A549 (cell line): Measurements from ENCODE around the gene BAG3.

Experiments
- CBX8 ChIP-seq: fragments of 200-600 bp; sonication (generic); IDR thresholded peaks from 2 replicates; pipeline ENCODE4 v1.6.1; 2016
- CHD4 ChIP-seq: fragments of 200-600 bp; sonication (generic); IDR thresholded peaks from 2 replicates; pipeline ENCODE4 v1.6.1; 2016; ENCODE audit warnings: antibody characterized with exemption, mild to moderate bottlenecking, borderline replicate concordance
- EP300 ChIP-seq, 2 experiments: fragments of >200 bp; sonication (Bioruptor Twin); formaldehyde crosslinking; IDR thresholded peaks; 2 replicates in 1 of 2; 3 replicates in 1 of 2; pipeline ENCODE4 v1.6.1; 2016 to 2017
- NPAS2 ChIP-seq: fragments of 250-450 bp; sonication (Bioruptor Pico); IDR thresholded peaks from 2 replicates; pipeline ENCODE4 v1.8.0; 2022; ENCODE audit warnings: mild to moderate bottlenecking, moderate library complexity, borderline replicate concordance
- POLR2A ChIP-seq: IDR thresholded peaks from 2 replicates; pipeline ENCODE4 v1.6.1; 2012; ENCODE audit warnings: mild to moderate bottlenecking, low read length
- RAD21 ChIP-seq, 2 experiments: fragments of >200 bp in 1 of 2; sonication (Bioruptor Twin) in 1 of 2; formaldehyde crosslinking in 1 of 2; IDR thresholded peaks in 1 of 2; conservative IDR thresholded peaks in 1 of 2; 2 replicates in 1 of 2; 3 replicates in 1 of 2; pipeline ENCODE4 v1.6.1; 2012 to 2018; ENCODE audit warnings: inconsistent platforms in 1 of 2
- ZFP36 ChIP-seq: fragments of 450-650 bp; IDR thresholded peaks from 2 replicates; pipeline ENCODE4 v1.6.1; 2014; ENCODE audit warnings: borderline replicate concordance; ENCODE audit not compliant: partially characterized antibody
- TF ChIP-seq, protein P1 (sequence below): fragments of >200 bp; sonication (Bioruptor Twin); formaldehyde crosslinking; IDR thresholded peaks from 3 replicates; pipeline ENCODE4 v1.5.1; 2016
- TF ChIP-seq, protein P2 (sequence below): fragments of 450-650 bp; IDR thresholded peaks from 2 replicates; pipeline ENCODE4 v1.6.1; 2014; ENCODE audit warnings: antibody characterized with exemption
- TF ChIP-seq, protein P3 (sequence below): fragments of 150-350 bp; IDR thresholded peaks from 2 replicates; pipeline ENCODE4 v1.6.1; 2014; ENCODE audit warnings: low read depth, mild to moderate bottlenecking, low read length
- TF ChIP-seq, protein P4 (sequence below): IDR thresholded peaks from 2 replicates; pipeline ENCODE4 v1.6.1; 2012

DNA sequence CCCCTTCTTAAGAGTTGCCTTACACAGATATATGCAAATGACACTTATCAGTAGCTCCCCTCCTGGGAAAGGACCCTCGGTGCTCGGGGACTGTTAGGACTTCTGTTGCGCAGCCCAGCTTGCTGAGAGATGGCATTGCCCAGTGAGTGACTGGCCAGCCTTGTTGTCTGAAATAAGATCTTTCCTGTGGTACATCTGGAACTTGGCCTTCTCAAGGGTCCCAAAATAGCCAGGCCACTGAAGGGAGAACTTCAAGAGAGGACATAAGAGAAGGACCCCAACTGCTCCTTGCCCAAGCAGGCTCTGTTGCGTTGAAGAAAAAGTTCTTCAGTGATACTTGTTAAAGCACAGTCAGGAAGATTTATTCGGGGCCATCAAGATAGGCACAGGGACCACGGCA lies 17.3 kb downstream of the BAG3 start:
- TF ChIP-seq NPAS2: no peak
- no peak for TF ChIP-seq CHD4
- TF ChIP-seq ZFP36: no peak
- no peak for TF ChIP-seq RAD21 (conservative IDR thresholded peaks at IDR 0.05 in 1 of 2, IDR thresholded peaks at IDR 0.05 in 1 of 2)
- TF ChIP-seq, protein P1, sequence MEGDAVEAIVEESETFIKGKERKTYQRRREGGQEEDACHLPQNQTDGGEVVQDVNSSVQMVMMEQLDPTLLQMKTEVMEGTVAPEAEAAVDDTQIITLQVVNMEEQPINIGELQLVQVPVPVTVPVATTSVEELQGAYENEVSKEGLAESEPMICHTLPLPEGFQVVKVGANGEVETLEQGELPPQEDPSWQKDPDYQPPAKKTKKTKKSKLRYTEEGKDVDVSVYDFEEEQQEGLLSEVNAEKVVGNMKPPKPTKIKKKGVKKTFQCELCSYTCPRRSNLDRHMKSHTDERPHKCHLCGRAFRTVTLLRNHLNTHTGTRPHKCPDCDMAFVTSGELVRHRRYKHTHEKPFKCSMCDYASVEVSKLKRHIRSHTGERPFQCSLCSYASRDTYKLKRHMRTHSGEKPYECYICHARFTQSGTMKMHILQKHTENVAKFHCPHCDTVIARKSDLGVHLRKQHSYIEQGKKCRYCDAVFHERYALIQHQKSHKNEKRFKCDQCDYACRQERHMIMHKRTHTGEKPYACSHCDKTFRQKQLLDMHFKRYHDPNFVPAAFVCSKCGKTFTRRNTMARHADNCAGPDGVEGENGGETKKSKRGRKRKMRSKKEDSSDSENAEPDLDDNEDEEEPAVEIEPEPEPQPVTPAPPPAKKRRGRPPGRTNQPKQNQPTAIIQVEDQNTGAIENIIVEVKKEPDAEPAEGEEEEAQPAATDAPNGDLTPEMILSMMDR: no peak
- TF ChIP-seq, protein P2, sequence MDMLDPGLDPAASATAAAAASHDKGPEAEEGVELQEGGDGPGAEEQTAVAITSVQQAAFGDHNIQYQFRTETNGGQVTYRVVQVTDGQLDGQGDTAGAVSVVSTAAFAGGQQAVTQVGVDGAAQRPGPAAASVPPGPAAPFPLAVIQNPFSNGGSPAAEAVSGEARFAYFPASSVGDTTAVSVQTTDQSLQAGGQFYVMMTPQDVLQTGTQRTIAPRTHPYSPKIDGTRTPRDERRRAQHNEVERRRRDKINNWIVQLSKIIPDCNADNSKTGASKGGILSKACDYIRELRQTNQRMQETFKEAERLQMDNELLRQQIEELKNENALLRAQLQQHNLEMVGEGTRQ: no peak
- no peak for TF ChIP-seq EP300 (IDR thresholded peaks at IDR 0.05)
- TF ChIP-seq CBX8: no peak
- TF ChIP-seq, protein P3, sequence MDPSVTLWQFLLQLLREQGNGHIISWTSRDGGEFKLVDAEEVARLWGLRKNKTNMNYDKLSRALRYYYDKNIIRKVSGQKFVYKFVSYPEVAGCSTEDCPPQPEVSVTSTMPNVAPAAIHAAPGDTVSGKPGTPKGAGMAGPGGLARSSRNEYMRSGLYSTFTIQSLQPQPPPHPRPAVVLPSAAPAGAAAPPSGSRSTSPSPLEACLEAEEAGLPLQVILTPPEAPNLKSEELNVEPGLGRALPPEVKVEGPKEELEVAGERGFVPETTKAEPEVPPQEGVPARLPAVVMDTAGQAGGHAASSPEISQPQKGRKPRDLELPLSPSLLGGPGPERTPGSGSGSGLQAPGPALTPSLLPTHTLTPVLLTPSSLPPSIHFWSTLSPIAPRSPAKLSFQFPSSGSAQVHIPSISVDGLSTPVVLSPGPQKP: no peak
- TF ChIP-seq, protein P4, sequence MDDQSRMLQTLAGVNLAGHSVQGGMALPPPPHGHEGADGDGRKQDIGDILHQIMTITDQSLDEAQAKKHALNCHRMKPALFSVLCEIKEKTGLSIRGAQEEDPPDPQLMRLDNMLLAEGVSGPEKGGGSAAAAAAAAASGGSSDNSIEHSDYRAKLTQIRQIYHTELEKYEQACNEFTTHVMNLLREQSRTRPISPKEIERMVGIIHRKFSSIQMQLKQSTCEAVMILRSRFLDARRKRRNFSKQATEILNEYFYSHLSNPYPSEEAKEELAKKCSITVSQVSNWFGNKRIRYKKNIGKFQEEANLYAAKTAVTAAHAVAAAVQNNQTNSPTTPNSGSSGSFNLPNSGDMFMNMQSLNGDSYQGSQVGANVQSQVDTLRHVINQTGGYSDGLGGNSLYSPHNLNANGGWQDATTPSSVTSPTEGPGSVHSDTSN: no peak
- no peak for TF ChIP-seq POLR2A
